SK-N-SH (cell line): Measurements from ENCODE around the gene MTUS2. TPM values are rescaled to one million over a fixed set of nuclear protein-coding genes. Genes with fewer than 3 reads are reported as not detected.

ENCODE experiments used
- CTCF ChIA-PET: fragments of 300-600, 350-600 bp; formaldehyde crosslinking; extraction: SDS; loops from one replicate; lab custom pipeline; 2021; lab: Yijun Ruan, JAX
- POLR2A ChIA-PET: fragments of 350-600 bp; sonication (Branson Sonifier 250); formaldehyde crosslinking; extraction: SDS; loops from one replicate; lab custom pipeline; 2020; ENCODE audit warnings: antibody characterized with exemption, inconsistent platforms; lab: Yijun Ruan, JAX
- DNase-seq: peaks from one replicate; pipeline ENCODE4 v3.0.0; 2012
- H2AFZ ChIP-seq: fragments of 200-600 bp; sonication (generic); 2 replicates; pipeline ENCODE4 v1.8.1; 2016; ENCODE audit warnings: antibody characterized with exemption, mild to moderate bottlenecking, low read depth
- H3F3A ChIP-seq: fragments of 200-600 bp; sonication (generic); replicated peaks from 2 replicates; pipeline ENCODE3; 2016; ENCODE audit warnings: antibody characterized with exemption, mild to moderate bottlenecking; ENCODE audit not compliant: insufficient read depth
- H3K27ac ChIP-seq, 2 experiments: fragments of 200-500 bp in 1 of 2; fragments of 200-600 bp in 1 of 2; sonication (Bioruptor generic) in 1 of 2; sonication (generic), shearing (Covaris generic) in 1 of 2; 2 replicates each; pipeline versions ENCODE4 v1.5.1 to v1.6.1; 2014 to 2016; ENCODE audit warnings: low read depth in 2 of 2, inconsistent platforms in 1 of 2, low read length in 1 of 2, mild to moderate bottlenecking in 1 of 2, mixed read lengths in 1 of 2
- H3K27me3 ChIP-seq: fragments of 200-600 bp; sonication (generic), shearing (Covaris generic); 2 replicates; pipeline ENCODE4 v1.6.1; 2016; ENCODE audit warnings: mixed run types; ENCODE audit not compliant: insufficient read depth
- H3K36me3 ChIP-seq, 2 experiments: fragments of 200-500 bp in 1 of 2; fragments of 200-600 bp in 1 of 2; sonication (Bioruptor generic) in 1 of 2; sonication (generic) in 1 of 2; replicated peaks in 1 of 2; 2 replicates each; pipeline versions ENCODE3 to v1.5.1; 2014 to 2016; ENCODE audit warnings: low read length in 1 of 2, mild to moderate bottlenecking in 1 of 2; ENCODE audit not compliant: insufficient read depth in 2 of 2, control insufficient read depth in 1 of 2
- H3K4me1 ChIP-seq, 2 experiments: fragments of 200-500 bp in 1 of 2; fragments of 200-600 bp in 1 of 2; sonication (Bioruptor generic) in 1 of 2; sonication (generic), shearing (Covaris generic) in 1 of 2; 2 replicates each; pipeline versions ENCODE4 v1.5.1 to v1.6.1; 2014 to 2016; ENCODE audit warnings: low read depth in 1 of 2, low read length in 1 of 2, mixed run types in 1 of 2; ENCODE audit not compliant: insufficient read depth in 2 of 2, control insufficient read depth in 1 of 2
- H3K4me2 ChIP-seq: fragments of 200-600 bp; sonication (generic), shearing (Covaris generic); 2 replicates; pipeline ENCODE4 v1.6.1; 2017; ENCODE audit warnings: mixed run types
- H3K4me3 ChIP-seq, 2 experiments: fragments of 200-500 bp in 1 of 2; fragments of 200-600 bp in 1 of 2; sonication (Bioruptor generic) in 1 of 2; sonication (generic), shearing (Covaris generic) in 1 of 2; 2 replicates each; pipeline versions ENCODE4 v1.5.1 to v1.8.1; 2014 to 2016; ENCODE audit warnings: low read depth in 2 of 2, inconsistent platforms in 1 of 2, low read length in 1 of 2, mild to moderate bottlenecking in 1 of 2, mixed read lengths in 1 of 2, moderate library complexity in 1 of 2
- H3K79me2 ChIP-seq: fragments of 200-600 bp; sonication (generic); 2 replicates; pipeline ENCODE4 v1.8.1; 2017; ENCODE audit warnings: mild to moderate bottlenecking; ENCODE audit not compliant: insufficient read depth
- H3K9ac ChIP-seq: fragments of 200-600 bp; sonication (generic); 2 replicates; pipeline ENCODE4 v1.6.1; 2017; ENCODE audit warnings: mixed run types
- H3K9me2 ChIP-seq: fragments of 200-600 bp; sonication (generic); 2 replicates; pipeline ENCODE4 v1.6.1; 2017; ENCODE audit warnings: mixed run types
- H3K9me3 ChIP-seq: fragments of 200-600 bp; sonication (generic); 2 replicates; pipeline ENCODE4 v1.6.1; 2017; ENCODE audit warnings: mixed run types, mild to moderate bottlenecking, moderate library complexity
- H4K20me1 ChIP-seq: fragments of 200-600 bp; sonication (generic); 2 replicates; pipeline ENCODE4 v1.6.1; 2017; ENCODE audit warnings: mild to moderate bottlenecking, mixed run types; ENCODE audit not compliant: insufficient read depth
- ELF1 ChIP-seq: IDR thresholded peaks from 2 replicates; pipeline ENCODE4 v1.4.0; 2012
- EP300 ChIP-seq, 2 experiments: IDR thresholded peaks; 2 replicates each; pipeline versions ENCODE4 v1.4.0 to v1.6.1; 2012; ENCODE audit warnings: borderline replicate concordance in 1 of 2, low read depth in 1 of 2, low read length in 1 of 2
- FOXM1 ChIP-seq: IDR thresholded peaks from 2 replicates; pipeline ENCODE4 v1.4.0; 2012; ENCODE audit warnings: low read depth, mild to moderate bottlenecking
- GABPA ChIP-seq: IDR thresholded peaks from 2 replicates; pipeline ENCODE4 v1.4.0; 2012; ENCODE audit warnings: low read depth, mild to moderate bottlenecking
- JUND ChIP-seq: IDR thresholded peaks from 2 replicates; pipeline ENCODE4 v1.4.0; 2012
- MEF2A ChIP-seq: IDR thresholded peaks from 2 replicates; pipeline ENCODE4 v1.4.0; 2012; ENCODE audit warnings: low read depth, borderline replicate concordance
- MXI1 ChIP-seq: IDR thresholded peaks from 2 replicates; pipeline ENCODE4 v1.6.1; 2012; ENCODE audit warnings: mild to moderate bottlenecking, low read depth, low read length, improper control_type of control experiment
- NRF1 ChIP-seq: IDR thresholded peaks from 2 replicates; pipeline ENCODE4 v1.6.1; 2012; ENCODE audit warnings: low read depth, mild to moderate bottlenecking, low read length
- PBX3 ChIP-seq: IDR thresholded peaks from 2 replicates; pipeline ENCODE4; 2012
- RAD21 ChIP-seq: IDR thresholded peaks from 2 replicates; pipeline ENCODE4 v1.6.1; 2012; ENCODE audit warnings: mild to moderate bottlenecking, low read length
- RCOR1 ChIP-seq: fragments of 150-350 bp; IDR thresholded peaks from 2 replicates; pipeline ENCODE4 v1.6.1; 2017; ENCODE audit warnings: antibody characterized with exemption, low read length
- REST ChIP-seq: IDR thresholded peaks from 2 replicates; pipeline ENCODE4 v1.6.1; 2012; ENCODE audit warnings: mild to moderate bottlenecking, low read depth, low read length, moderate library complexity
- RFX5 ChIP-seq: IDR thresholded peaks from 2 replicates; pipeline ENCODE4 v1.6.1; 2012; ENCODE audit warnings: mild to moderate bottlenecking, improper control_type of control experiment, low read length
- RXRA ChIP-seq: IDR thresholded peaks from 2 replicates; pipeline ENCODE4 v1.4.0; 2012; ENCODE audit warnings: low read depth, mild to moderate bottlenecking, borderline replicate concordance
- SIN3A ChIP-seq: IDR thresholded peaks from 2 replicates; pipeline ENCODE4 v1.6.1; 2012; ENCODE audit warnings: low read depth, mild to moderate bottlenecking, low read length, moderate library complexity, borderline replicate concordance
- TAF1 ChIP-seq: IDR thresholded peaks from 2 replicates; pipeline ENCODE4 v1.6.1; 2012; ENCODE audit warnings: low read depth, mild to moderate bottlenecking, low read length, moderate library complexity, borderline replicate concordance
- TCF12 ChIP-seq: IDR thresholded peaks from 2 replicates; pipeline ENCODE4 v1.4.0; 2012
- USF1 ChIP-seq: IDR thresholded peaks from 2 replicates; pipeline ENCODE4 v1.4.0; 2012; ENCODE audit warnings: low read depth, borderline replicate concordance
- YY1 ChIP-seq: IDR thresholded peaks from 2 replicates; pipeline ENCODE4 v1.4.0; 2012; ENCODE audit warnings: low read depth, mild to moderate bottlenecking
- ZBTB33 ChIP-seq: IDR thresholded peaks from 2 replicates; pipeline ENCODE4 v1.4.0; 2012; ENCODE audit warnings: low read depth, borderline replicate concordance
- WGBS: methylation state at CpG from one replicate; pipeline ENCODE4 v1.1.6; 2017; ENCODE audit warnings: low lambda C conversion rate; 5-methylcytosine and 5-hydroxymethylcytosine counted together
- polyA plus RNA-seq, 3 experiments: library from polyadenylated mRNA; depleted of rRNA; stranded (reverse); fragments of >200 nt; gene quantifications; 2 replicates each; pipeline ENCODE4 v1.2.3, GENCODE V29; 2012

The MTUS2 gene
- polyA plus RNA-seq, 1 of the 3 experiments (the other 2 are of a cell fraction): 1.7 TPM

- Histone ChIP-seq H3F3A (no peaks in the 10 kb centered on the region), H3K9me3 (no peaks in the 10 kb centered on the region), H3K9ac (no peak overlapping the region), H4K20me1 (no peaks in the 10 kb centered on the region), H3K4me3 (no peak overlapping the region), H3K27ac (no peak overlapping the region), H3K4me1 (no peaks in the 10 kb centered on the region), H3K36me3 (no peaks in the 10 kb centered on the region), H3K79me2 (no peaks in the 10 kb centered on the region), H2AFZ (no peak overlapping the region), H3K4me2 (no peak overlapping the region), H3K27me3 (no peaks in the 10 kb centered on the region; the same call in 1 of the 2 replicates), H3K9me2 (no peaks in the 10 kb centered on the region)
- no peak for TF ChIP-seq TCF12
- TF ChIP-seq SIN3A: no peak
- TF ChIP-seq YY1: no peak
- TF ChIP-seq MXI1: no peak
- no peak for TF ChIP-seq PBX3
- no peak for TF ChIP-seq TAF1
- no peak for TF ChIP-seq NRF1
- TF ChIP-seq USF1: no peak
- TF ChIP-seq RFX5: no peak
- TF ChIP-seq EP300 (IDR thresholded peaks at IDR 0.05; ENCODE audit: borderline replicate concordance in 1 of 2, low read depth in 1 of 2, low read length in 1 of 2): no peak
- TF ChIP-seq JUND: no peak
- no peak for TF ChIP-seq RAD21
- CTCF ChIA-PET: no interaction called here
- POLR2A ChIA-PET: no interaction called here
- no peak for DNase-seq
- WGBS: 27% methylated on average over 1 of the region's 1 CpG
Observed at GRCh38 chr13:29324601-29325000, 504.5 kb downstream of the MTUS2 start.

- Histone ChIP-seq H3K9me3 (no peaks in the 10 kb centered on the region), H3F3A (no peaks in the 10 kb centered on the region), H3K4me3 (no peak overlapping the region), H3K4me1 (no peaks in the 10 kb centered on the region), H3K4me2 (no peak overlapping the region), H4K20me1 (no peaks in the 10 kb centered on the region), H2AFZ (no peak overlapping the region), H3K27ac (no peak overlapping the region), H3K36me3 (no peaks in the 10 kb centered on the region), H3K27me3 (no peaks in the 10 kb centered on the region; the same call in 1 of the 2 replicates), H3K79me2 (no peaks in the 10 kb centered on the region), H3K9me2 (no peaks in the 10 kb centered on the region), H3K9ac (no peak overlapping the region)
- 0% methylated on average over 2 of the region's 2 CpGs for WGBS
- POLR2A ChIA-PET: no interaction called here
- DNase-seq: no peak
- CTCF ChIA-PET: no interaction called here
- TF ChIP-seq TAF1 (no peak), JUND (no peak), USF1 (no peak), REST (no peak), RXRA (no peak), RCOR1 (no peak), GABPA (no peak), ZBTB33 (no peak), RAD21 (no peak), MEF2A (no peak), RFX5 (no peak), ELF1 (no peak), FOXM1 (no peak)
Observed at GRCh38 chr13:29328501-29328900, 508.4 kb downstream of the MTUS2 start.
